ENCODE measurements around the gene UBE2C.

The UBE2C gene

GRCh38 chr20:45772693-45773092 lies 39.8 kb upstream of the UBE2C start:
- H3K9me3 ChIP-seq = no peaks in the 10 kb centered on the region
- peaks cover 8% of the 10 kb centered on the region; the same call in 1 of the 2 replicates for H3K4me1 ChIP-seq
- DNase-seq = no peak
- H3K36me3 ChIP-seq = no peaks in the 10 kb centered on the region
- H3K27me3 ChIP-seq = peaks cover 17% of the 10 kb centered on the region
- no peak for TF ChIP-seq CTCF (IDR thresholded peaks at IDR 0.05; ENCODE audit: low read depth, low read length)
- no peak overlapping the region for H3K4me3 ChIP-seq (ENCODE audit: low read depth, low read length)

GRCh38 chr20:45774945-45775344 lies 37.5 kb upstream of the UBE2C start:
- peaks cover 8% of the 10 kb centered on the region; the same call in 1 of the 2 replicates for H3K4me1 ChIP-seq
- H3K9me3 ChIP-seq = no peaks in the 10 kb centered on the region
- H3K4me3 ChIP-seq (ENCODE audit: low read depth, low read length) = no peak overlapping the region
- DNase-seq = no peak
- peaks cover 17% of the 10 kb centered on the region for H3K27me3 ChIP-seq
- H3K36me3 ChIP-seq = no peaks in the 10 kb centered on the region
- no peak for TF ChIP-seq CTCF (IDR thresholded peaks at IDR 0.05; ENCODE audit: low read depth, low read length)

- H3K36me3 ChIP-seq = no peaks in the 10 kb centered on the region
- H3K9me3 ChIP-seq = no peaks in the 10 kb centered on the region
- peaks cover 8% of the 10 kb centered on the region; the same call in 1 of the 2 replicates for H3K4me1 ChIP-seq
- H3K27me3 ChIP-seq = peaks cover 17% of the 10 kb centered on the region
- no peak for TF ChIP-seq CTCF (IDR thresholded peaks at IDR 0.05; ENCODE audit: low read depth, low read length)
- H3K4me3 ChIP-seq (ENCODE audit: low read depth, low read length) = no peak overlapping the region
- no peak for DNase-seq
Measured at GRCh38 chr20:45775411-45775810, 37.0 kb upstream of the UBE2C start.

- DNase-seq = no peak
- Histone ChIP-seq H3K36me3 (no peaks in the 10 kb centered on the region), H3K4me3 (ENCODE audit: low read depth, low read length) (no peak overlapping the region), H3K27me3 (peaks cover 17% of the 10 kb centered on the region), H3K9me3 (no peaks in the 10 kb centered on the region), H3K4me1 (no peaks in the 10 kb centered on the region)
- no peak for TF ChIP-seq CTCF (IDR thresholded peaks at IDR 0.05; ENCODE audit: low read depth, low read length)
Measured at GRCh38 chr20:45776931-45777330, 35.5 kb upstream of the UBE2C start.

- Histone ChIP-seq H3K4me3 (ENCODE audit: low read depth, low read length) (no peak overlapping the region), H3K36me3 (no peaks in the 10 kb centered on the region), H3K9me3 (no peaks in the 10 kb centered on the region), H3K27me3 (peaks cover 17% of the 10 kb centered on the region), H3K4me1 (no peaks in the 10 kb centered on the region)
- no peak for DNase-seq
- TF ChIP-seq CTCF (IDR thresholded peaks at IDR 0.05; ENCODE audit: low read depth, low read length) = no peak
Measured at GRCh38 chr20:45779011-45779915, 33.2 kb upstream of the UBE2C start.

- no peak for TF ChIP-seq CTCF (IDR thresholded peaks at IDR 0.05; ENCODE audit: low read depth, low read length)
- H3K27me3 ChIP-seq = peaks cover 10% of the 10 kb centered on the region
- no peak for DNase-seq
- H3K4me3 ChIP-seq (ENCODE audit: low read depth, low read length) = no peak overlapping the region
- no peaks in the 10 kb centered on the region for H3K9me3 ChIP-seq
- no peaks in the 10 kb centered on the region for H3K4me1 ChIP-seq
- no peaks in the 10 kb centered on the region for H3K36me3 ChIP-seq
Measured at GRCh38 chr20:45780159-45780558, 32.3 kb upstream of the UBE2C start.
